Lung (tissue), 12 donors: ENCODE measurements around the gene GPATCH2. TPM values are rescaled to one million over a fixed set of nuclear protein-coding genes. Genes with fewer than 3 reads are reported as not detected.
"Not testable (repeated sequence)": the region's sequence is repeated elsewhere in the genome, so short reads cannot be mapped to it uniquely, and the experiment has no call there.

ENCODE experiments used
- ATAC-seq: fragments of 200-7000 bp; cut with Tn5 transposase; one replicate; pipeline ENCODE4 v1.9.1; 2020; ENCODE audit warnings: moderate number of reproducible peaks; ENCODE audit not compliant: insufficient read depth, low FRiP score
- DNase-seq, 3 donors: peaks; one replicate each; pipeline ENCODE4 v3.0.0-alpha.2; 2013 to 2017
- H3K27ac ChIP-seq, 2 donors: one replicate each; pipeline ENCODE4 v1.5.1; 2013; ENCODE audit warnings: mild to moderate bottlenecking in 2 of 2, moderate library complexity in 2 of 2, control low read depth in 1 of 2, inconsistent platforms in 1 of 2, low read depth in 1 of 2, low read length in 1 of 2
- H3K27me3 ChIP-seq, 3 donors: one replicate each; pipeline ENCODE4 v1.5.1; 2013; ENCODE audit warnings: low read length in 2 of 3; ENCODE audit not compliant: control insufficient read depth in 3 of 3, insufficient read depth in 3 of 3
- H3K36me3 ChIP-seq, 4 donors: one replicate each; pipeline ENCODE4 v1.5.1; 2013; ENCODE audit warnings: low read length in 4 of 4, mild to moderate bottlenecking in 1 of 4, moderate library complexity in 1 of 4; ENCODE audit not compliant: control insufficient read depth in 4 of 4, insufficient read depth in 4 of 4
- H3K4me1 ChIP-seq, 5 donors: one replicate each; pipeline ENCODE4 v1.5.1; 2013; ENCODE audit warnings: low read length in 5 of 5, mild to moderate bottlenecking in 2 of 5, moderate library complexity in 1 of 5; ENCODE audit not compliant: control insufficient read depth in 5 of 5, insufficient read depth in 5 of 5
- H3K4me3 ChIP-seq: one replicate; pipeline ENCODE4 v1.5.1; 2013; ENCODE audit warnings: mild to moderate bottlenecking, control low read depth, moderate library complexity
- H3K9ac ChIP-seq, 2 donors: one replicate each; pipeline ENCODE4 v1.5.1; 2013; ENCODE audit warnings: low read length in 2 of 2, control low read depth in 1 of 2; ENCODE audit not compliant: insufficient read depth in 1 of 2
- H3K9me3 ChIP-seq, 4 donors: one replicate each; pipeline ENCODE4 v1.5.1; 2013; ENCODE audit warnings: low read length in 3 of 4, mild to moderate bottlenecking in 1 of 4, moderate library complexity in 1 of 4; ENCODE audit not compliant: control insufficient read depth in 4 of 4, insufficient read depth in 3 of 4
- CTCF ChIP-seq: IDR thresholded peaks from 2 replicates; pipeline ENCODE4 v1.5.1; 2012; ENCODE audit warnings: mild to moderate bottlenecking; ENCODE audit errors: control extremely low read depth, extremely low read depth
- WGBS, 2 donors: extraction: QIAGEN DNeasy Blood & Tissue Kit; methylation state at CpG; one replicate each; pipeline ENCODE4 v1.1.7; 2013; 5-methylcytosine and 5-hydroxymethylcytosine counted together
- polyA plus RNA-seq, 2 donors: library from polyadenylated mRNA; stranded (reverse); fragments of 200-250 nt; gene quantifications; one replicate each; pipeline ENCODE4 v1.2.1, GENCODE V29; 2013
- total RNA-seq, 2 donors: library from RNA; depleted of rRNA in 1 of 2; stranded (reverse); fragments of >200 nt in 1 of 2; gene quantifications; one replicate each; pipeline ENCODE4 v1.2.1, GENCODE V29; 2014 to 2021
- donor health status: control.
- donor health status: control.
- donor health status: Bipolar disorder and iron deficiency.
- donor health status: healthy.
- donor health status: DM: yes; HTN: yes; CAD: no.

Gene GPATCH2
- total and polyA plus RNA-seq, 4 donors = 3.2 to 31.0 (median 8.3) TPM

GRCh38 chr1:217590598-217590997, 40.3 kb downstream of the GPATCH2 start:
- H3K27ac ChIP-seq = no peak overlapping the region
- no peaks in the 10 kb centered on the region for H3K27me3 ChIP-seq
- TF ChIP-seq CTCF = no peak
- no peak for DNase-seq
- no peak for ATAC-seq
- no peaks in the 10 kb centered on the region for H3K9me3 ChIP-seq
- H3K4me3 ChIP-seq = no peak overlapping the region
- WGBS, 2 donors = 84 to 92% methylated on average over 2 of the region's 2 CpGs
- no peaks in the 10 kb centered on the region for H3K4me1 ChIP-seq
- peaks cover 0 to 7% (median under 1%) of the 10 kb centered on the region in 4 donors for H3K36me3 ChIP-seq
- H3K9ac ChIP-seq = no peak overlapping the region

- WGBS, 2 donors = 82 to 85% methylated on average over 4 of the region's 4 CpGs
- no peak overlapping the region for H3K4me3 ChIP-seq
- no peaks in the 10 kb centered on the region for H3K27me3 ChIP-seq
- H3K27ac ChIP-seq = no peak overlapping the region
- H3K9ac ChIP-seq = no peak overlapping the region
- ATAC-seq (no peak), DNase-seq (no peak)
- no peaks in the 10 kb centered on the region for H3K9me3 ChIP-seq
- peaks cover 0 to 4% (median 0%) of the 10 kb centered on the region in 4 donors for H3K36me3 ChIP-seq
- no peaks in the 10 kb centered on the region for H3K4me1 ChIP-seq
- TF ChIP-seq CTCF = no peak
These were observed 44.3 kb downstream of the GPATCH2 start for GRCh38 chr1:217586586-217586985.

DNA sequence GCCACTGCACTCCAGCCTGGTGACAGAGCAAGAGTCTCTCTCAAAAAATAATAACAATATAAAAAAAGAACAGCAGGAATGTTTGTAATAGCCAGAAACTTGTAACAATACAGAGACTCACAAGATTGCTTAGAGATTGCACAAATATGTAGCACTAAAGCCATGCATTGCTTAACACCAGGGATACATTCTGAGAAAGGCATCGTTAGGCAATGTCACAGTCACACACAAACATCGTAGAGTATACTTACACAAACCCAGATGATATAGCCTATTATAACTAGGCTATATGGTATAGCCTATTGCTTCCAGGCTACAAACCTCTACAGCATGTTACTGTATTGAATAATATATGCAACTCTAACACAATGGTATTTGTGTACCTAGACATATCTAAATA, 45.3 kb downstream of the GPATCH2 start:
- no peaks in the 10 kb centered on the region for H3K27me3 ChIP-seq
- no peak overlapping the region for H3K4me3 ChIP-seq
- 62 to 83% methylated on average over 2 of the region's 2 CpGs for WGBS, 2 donors
- no peak overlapping the region for H3K9ac ChIP-seq
- DNase-seq (no peak), ATAC-seq (no peak)
- TF ChIP-seq CTCF = no peak
- H3K36me3 ChIP-seq = peaks cover 0 to 4% (median under 1%) of the 10 kb centered on the region in 4 donors
- H3K4me1 ChIP-seq = no peaks in the 10 kb centered on the region
- H3K27ac ChIP-seq = no peak overlapping the region
- no peaks in the 10 kb centered on the region for H3K9me3 ChIP-seq

DNA sequence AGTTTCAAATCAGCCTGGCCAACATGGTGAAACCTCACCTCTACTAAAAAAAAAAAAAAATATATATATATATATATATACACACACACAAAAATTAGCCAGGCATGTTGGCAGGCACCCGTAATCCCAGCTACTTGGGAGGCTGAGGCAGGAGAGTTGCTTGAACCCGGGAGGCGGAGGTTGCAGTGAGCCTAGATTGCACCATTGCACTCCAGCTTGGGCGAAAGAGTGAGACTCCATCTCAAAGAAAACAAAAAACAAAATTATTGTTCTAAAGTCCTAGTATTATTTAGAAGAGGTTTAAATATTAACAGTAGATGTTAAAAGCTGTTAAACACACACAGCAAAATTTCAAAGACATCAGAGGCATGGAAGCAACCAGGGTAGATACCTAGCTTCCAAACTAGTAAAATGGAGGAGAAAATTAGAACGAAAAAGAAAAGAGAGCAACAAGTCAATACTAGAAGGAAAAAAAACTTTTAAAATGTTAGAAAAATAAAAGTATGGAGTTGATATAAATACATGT, 46.5 kb downstream of the GPATCH2 start:
- H3K27me3 ChIP-seq, ATAC-seq, DNase-seq, H3K9me3 ChIP-seq, H3K4me1 ChIP-seq, H3K9ac ChIP-seq, H3K36me3 ChIP-seq, H3K27ac ChIP-seq, H3K4me3 ChIP-seq: not testable (repeated sequence)
- WGBS, 2 donors = 97 to 98% methylated on average over 5 of the region's 5 CpGs
